ENCODE results near the gene SNX8.

DNA sequence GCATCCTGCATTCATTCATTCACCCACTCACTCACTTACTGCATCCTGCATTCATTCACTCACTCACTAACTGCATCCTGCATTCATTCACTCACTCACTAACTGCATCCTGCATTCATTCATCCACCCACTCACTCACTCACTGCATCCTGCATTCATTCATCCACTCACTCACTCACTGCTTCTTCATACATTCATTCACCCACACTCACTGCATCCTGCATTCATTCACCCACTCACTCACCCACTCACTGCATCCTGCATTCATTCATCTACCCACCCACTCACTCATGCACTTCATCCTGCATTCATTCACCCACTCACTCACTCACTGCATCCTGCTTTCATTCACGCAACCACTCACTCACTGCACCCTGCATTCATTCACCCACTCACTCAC, 1.5 kb upstream of the SNX8 start:
- TF ChIP-seq GATA2 (IDR thresholded peaks at IDR 0.05; ENCODE audit: low read depth, low read length) = no peak
- TF ChIP-seq GATA3 (IDR thresholded peaks at IDR 0.05; ENCODE audit: low read depth, low read length) = no peak

Data from SH-SY5Y (cell line).